HG03196 (cell line): Measurements from ENCODE around the gene UNC119B.

Source experiments
- ATAC-seq: cut with Tn5 transposase; IDR thresholded peaks from one replicate; pipeline ENCODE4 v1.9.1; 2021; ENCODE audit not compliant: unreplicated experiment

Gene UNC119B

DNA sequence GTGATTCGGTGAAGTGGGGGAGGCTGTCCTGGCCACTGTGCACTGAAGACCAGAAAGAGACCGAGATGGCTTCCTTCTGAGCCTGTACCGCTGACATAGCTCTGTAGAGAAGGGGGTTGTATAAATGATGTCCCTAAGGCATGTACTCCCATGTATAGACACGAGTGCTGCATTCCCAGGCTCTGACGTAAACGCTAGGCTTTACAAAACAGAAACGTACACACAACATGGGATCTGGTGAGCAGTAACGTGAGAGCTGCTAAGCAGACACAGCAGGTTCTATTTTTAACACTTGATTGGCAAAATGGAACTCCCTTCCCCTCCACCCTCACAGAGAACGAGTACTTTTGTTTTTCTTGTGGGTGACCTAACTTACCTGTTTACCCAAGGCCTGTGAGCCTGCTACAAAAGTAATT lies 51.3 kb downstream of the UNC119B start:
- ATAC-seq: no peak

- no peak for ATAC-seq
These were observed 51.8 kb downstream of the UNC119B start for GRCh38 chr12:120762086-120762485.

DNA sequence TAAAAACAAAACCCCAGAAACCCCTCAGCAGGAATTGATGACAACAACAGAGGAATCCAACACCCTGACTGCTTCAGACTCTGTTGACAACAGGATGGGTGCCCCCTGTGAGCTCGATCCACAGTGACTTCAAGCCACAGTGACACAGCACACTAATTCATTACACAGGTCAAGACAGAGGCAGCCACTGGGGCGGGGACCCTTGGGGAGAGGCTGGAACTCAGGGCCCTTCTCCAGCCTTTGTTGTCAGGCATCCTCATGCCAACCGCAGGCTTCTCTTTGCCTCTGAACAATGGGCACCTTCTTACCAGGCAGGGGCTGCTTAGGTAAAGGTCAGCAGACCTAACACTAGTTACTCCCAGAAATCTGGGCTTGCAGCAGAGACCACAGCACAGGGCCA lies 53.0 kb downstream of the UNC119B start:
- ATAC-seq: no peak

DNA sequence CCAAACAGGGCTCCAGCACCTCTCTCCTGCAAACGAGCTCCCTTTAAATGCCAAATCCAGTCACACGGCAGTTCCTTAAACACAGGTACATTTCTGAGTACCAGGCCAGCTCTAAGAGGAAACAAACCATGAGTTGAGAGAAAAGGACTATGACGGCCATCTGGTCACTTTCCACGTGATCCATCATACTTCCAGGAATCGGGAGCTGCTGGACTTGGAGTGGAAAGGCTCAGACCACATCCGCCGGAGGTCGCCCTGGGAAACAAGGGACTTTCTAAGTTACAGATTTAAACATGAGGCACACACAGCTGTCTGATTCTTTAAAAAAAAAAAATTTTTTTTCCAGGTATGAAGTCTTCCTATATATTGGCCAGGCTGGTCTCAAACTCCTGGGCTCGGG lies 54.6 kb downstream of the UNC119B start:
- no peak for ATAC-seq

DNA sequence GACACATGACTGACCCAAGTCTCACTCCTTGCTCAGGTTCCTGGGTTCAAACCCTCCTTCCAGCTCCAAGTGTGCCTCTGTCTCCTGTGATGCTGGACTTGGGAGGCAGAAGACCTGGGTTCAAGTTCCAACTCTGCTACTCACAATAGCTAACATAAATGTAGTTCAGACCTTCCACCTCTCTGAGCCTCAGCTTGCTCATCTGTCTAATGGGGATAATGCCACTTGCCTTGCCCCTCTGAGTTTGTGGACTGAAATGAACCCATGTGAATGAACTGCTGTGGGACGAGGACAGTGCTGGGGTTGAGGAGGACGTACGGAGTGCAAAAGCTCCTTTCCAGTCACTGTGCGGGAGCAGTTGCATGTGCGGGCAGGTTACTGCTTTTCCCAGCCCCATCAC lies 56.3 kb downstream of the UNC119B start:
- no peak for ATAC-seq

DNA sequence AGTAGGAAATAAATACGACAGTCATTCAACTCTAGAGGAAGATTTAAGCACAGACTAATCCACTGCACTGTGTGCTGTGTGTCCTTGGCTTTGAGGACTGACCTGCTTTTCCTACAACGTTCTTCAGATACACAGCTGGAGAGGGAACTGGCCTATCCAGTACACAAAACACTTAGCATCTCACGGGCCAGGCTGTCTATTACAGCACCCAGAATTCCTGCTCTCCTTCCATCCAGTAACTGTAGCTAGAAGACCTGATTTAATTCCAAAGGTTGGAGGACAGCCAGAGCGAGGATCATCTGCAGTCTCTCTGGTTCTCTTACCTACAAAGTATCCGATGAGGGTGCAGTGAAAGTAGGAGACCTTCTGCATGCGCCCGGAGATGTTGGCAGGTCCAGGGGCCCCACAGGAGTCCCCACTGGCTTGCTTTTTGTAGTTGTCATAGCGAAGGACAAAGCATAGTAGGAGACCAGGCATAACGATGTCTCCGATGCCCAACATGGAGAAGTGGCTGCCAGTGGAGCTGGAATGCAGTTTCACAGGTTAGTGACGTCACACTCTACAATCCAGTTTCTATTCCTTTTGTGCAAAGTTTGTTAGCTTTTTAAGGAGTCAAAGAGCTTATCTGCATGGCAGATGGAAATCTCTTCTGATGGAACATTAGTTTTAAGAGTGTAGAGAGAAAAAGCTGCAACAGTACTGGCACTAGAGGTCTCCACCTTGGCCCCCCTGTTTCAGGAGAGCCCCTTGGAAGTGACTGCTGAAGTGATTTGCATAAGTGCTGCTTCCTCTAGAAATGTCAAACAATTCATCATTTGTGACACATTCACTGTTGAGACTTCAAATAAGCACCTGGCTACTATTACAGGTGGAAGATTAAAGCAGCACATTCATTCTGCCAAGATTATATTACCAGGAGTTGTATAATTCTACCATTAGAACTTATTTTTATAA lies 57.1 kb downstream of the UNC119B start:
- no peak for ATAC-seq

DNA sequence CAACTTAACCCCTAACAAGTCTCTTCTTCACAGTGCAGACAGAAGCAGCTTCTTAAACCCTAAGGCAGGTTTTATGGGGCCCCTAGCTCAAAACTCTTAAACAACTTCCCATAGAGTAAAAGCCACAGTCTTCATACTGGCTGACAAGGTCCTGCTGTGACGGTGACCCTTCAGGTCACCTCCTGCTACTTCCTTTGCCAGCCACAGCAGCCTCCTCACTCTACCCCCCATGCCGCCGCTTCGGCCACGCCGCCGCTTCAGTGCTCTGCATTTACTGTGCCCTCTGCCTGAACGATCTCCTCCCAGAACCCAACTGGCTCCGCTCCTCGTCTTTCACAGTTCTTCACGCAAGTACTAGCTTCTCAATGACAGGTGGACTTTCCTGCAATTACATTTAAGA lies 60.8 kb downstream of the UNC119B start:
- no peak for ATAC-seq
